Stimulated activated CD8-positive, alpha-beta memory T cell treated with anti-CD3 and anti-CD28 coated beads, Interleukin-4, amount 100 ng/mL, for 1 hour (primary cell): ENCODE measurements around the gene NPTXR.

Experiments
- DNase-seq, 2 donors: peaks; one replicate each; pipeline ENCODE4 v3.0.0-alpha.2; 2020; ENCODE audit warnings: low read depth in 2 of 2, low spot score in 1 of 2

The NPTXR gene

GRCh38 chr22:38799265-38800002, 44.4 kb downstream of the NPTXR start:
- no peak for DNase-seq

GRCh38 chr22:38798496-38798895, 45.3 kb downstream of the NPTXR start:
- no peak for DNase-seq

- DNase-seq, result no peak
Measured at GRCh38 chr22:38796262-38796957, 47.4 kb downstream of the NPTXR start.

GRCh38 chr22:38795569-38795968, 48.3 kb downstream of the NPTXR start:
- DNase-seq, result no peak

- DNase-seq, result peak; percentile 62 to 79
Measured at GRCh38 chr22:38793721-38794466, 49.9 kb downstream of the NPTXR start, which contains the start of gene DNAL4. Gene DNAL4 (minus strand): TSS chr22:38794143. CDS start chr22:38782731, 11,412 bp downstream.

- DNase-seq, result no peak
Measured at GRCh38 chr22:38793317-38793716, 50.5 kb downstream of the NPTXR start.

GRCh38 chr22:38792833-38793232, 51.0 kb downstream of the NPTXR start:
- no peak for DNase-seq

GRCh38 chr22:38789606-38790005, 54.2 kb downstream of the NPTXR start:
- DNase-seq, result no peak

GRCh38 chr22:38788846-38789245, 55.0 kb downstream of the NPTXR start:
- DNase-seq, result no peak

GRCh38 chr22:38788021-38788816, 55.6 kb downstream of the NPTXR start:
- DNase-seq, result no peak

GRCh38 chr22:38786631-38787030, 57.2 kb downstream of the NPTXR start:
- DNase-seq, result no peak

- DNase-seq, result no peak
Measured at GRCh38 chr22:38784856-38785255, 59.0 kb downstream of the NPTXR start.

- DNase-seq, result no peak
Measured at GRCh38 chr22:38784035-38784434, 59.8 kb downstream of the NPTXR start.

- no peak for DNase-seq
Measured at GRCh38 chr22:38783095-38783615, 60.7 kb downstream of the NPTXR start.

GRCh38 chr22:38782402-38783094, 61.3 kb downstream of the NPTXR start:
- DNase-seq, result no peak

GRCh38 chr22:38781033-38781432, 62.8 kb downstream of the NPTXR start:
- no peak for DNase-seq

- DNase-seq, result no peak
Measured at GRCh38 chr22:38777087-38777671, 66.6 kb downstream of the NPTXR start.

- no peak for DNase-seq
Measured at GRCh38 chr22:38776086-38776485, 67.7 kb downstream of the NPTXR start.

- DNase-seq, result no peak
Measured at GRCh38 chr22:38775656-38776055, 68.2 kb downstream of the NPTXR start.
